AG08396 (cell line): ENCODE results near the gene MPDZ.

Experiments used
- DNase-seq: peaks from one replicate; pipeline ENCODE4 v3.0.0; 2012; ENCODE audit warnings: low spot score, mixed read lengths

The MPDZ gene

GRCh38 chr9:13279284-13280141, at the start of gene MPDZ:
MPDZ (minus strand) TSS chr9:13279692; CDS start chr9:13250315, 29,377 bp downstream.
- peak; percentile 90 for DNase-seq

GRCh38 chr9:13324988-13325387, 45.5 kb upstream of the MPDZ start:
- no peak for DNase-seq

- no peak for DNase-seq
These were observed 43.5 kb upstream of the MPDZ start for GRCh38 chr9:13322828-13323550.

- no peak for DNase-seq
These were observed 38.5 kb upstream of the MPDZ start for GRCh38 chr9:13318027-13318426.

GRCh38 chr9:13296972-13297371, 17.5 kb upstream of the MPDZ start:
- DNase-seq, result no peak

- no peak for DNase-seq
These were observed 16.1 kb upstream of the MPDZ start for GRCh38 chr9:13295556-13295955.

- no peak for DNase-seq
These were observed 13.3 kb upstream of the MPDZ start for GRCh38 chr9:13292782-13293181.

- no peak for DNase-seq
These were observed 12.7 kb upstream of the MPDZ start for GRCh38 chr9:13292158-13292557.

- DNase-seq, result no peak
These were observed 12.2 kb upstream of the MPDZ start for GRCh38 chr9:13291718-13292117.

- DNase-seq, result no peak
These were observed 4.5 kb upstream of the MPDZ start for GRCh38 chr9:13284011-13284410.

GRCh38 chr9:13282998-13283397, 3.5 kb upstream of the MPDZ start:
- peak; percentile 24 for DNase-seq

- DNase-seq, result no peak
These were observed 2.0 kb upstream of the MPDZ start for GRCh38 chr9:13281356-13282016.

GRCh38 chr9:13278368-13279246, 885 bp downstream of the MPDZ start:
- DNase-seq, result peak; percentile 46

GRCh38 chr9:13278023-13278367, 1.5 kb downstream of the MPDZ start:
- DNase-seq, result no peak

- peak; percentile 28 for DNase-seq
These were observed 4.4 kb downstream of the MPDZ start for GRCh38 chr9:13274886-13275641.

- DNase-seq, result no peak
These were observed 8.8 kb downstream of the MPDZ start for GRCh38 chr9:13270734-13271133.

GRCh38 chr9:13269589-13270452, 9.7 kb downstream of the MPDZ start:
- DNase-seq, result no peak

GRCh38 chr9:13268469-13268868, 11.0 kb downstream of the MPDZ start:
- DNase-seq, result no peak

GRCh38 chr9:13267743-13268142, 11.7 kb downstream of the MPDZ start:
- DNase-seq, result peak; percentile 40

GRCh38 chr9:13266167-13266566, 13.3 kb downstream of the MPDZ start:
- DNase-seq, result no peak
